ENCODE data around the gene PRDM15.

- TF ChIP-seq, protein P1, sequence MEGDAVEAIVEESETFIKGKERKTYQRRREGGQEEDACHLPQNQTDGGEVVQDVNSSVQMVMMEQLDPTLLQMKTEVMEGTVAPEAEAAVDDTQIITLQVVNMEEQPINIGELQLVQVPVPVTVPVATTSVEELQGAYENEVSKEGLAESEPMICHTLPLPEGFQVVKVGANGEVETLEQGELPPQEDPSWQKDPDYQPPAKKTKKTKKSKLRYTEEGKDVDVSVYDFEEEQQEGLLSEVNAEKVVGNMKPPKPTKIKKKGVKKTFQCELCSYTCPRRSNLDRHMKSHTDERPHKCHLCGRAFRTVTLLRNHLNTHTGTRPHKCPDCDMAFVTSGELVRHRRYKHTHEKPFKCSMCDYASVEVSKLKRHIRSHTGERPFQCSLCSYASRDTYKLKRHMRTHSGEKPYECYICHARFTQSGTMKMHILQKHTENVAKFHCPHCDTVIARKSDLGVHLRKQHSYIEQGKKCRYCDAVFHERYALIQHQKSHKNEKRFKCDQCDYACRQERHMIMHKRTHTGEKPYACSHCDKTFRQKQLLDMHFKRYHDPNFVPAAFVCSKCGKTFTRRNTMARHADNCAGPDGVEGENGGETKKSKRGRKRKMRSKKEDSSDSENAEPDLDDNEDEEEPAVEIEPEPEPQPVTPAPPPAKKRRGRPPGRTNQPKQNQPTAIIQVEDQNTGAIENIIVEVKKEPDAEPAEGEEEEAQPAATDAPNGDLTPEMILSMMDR (IDR thresholded peaks at IDR 0.05), result no peak
- TF ChIP-seq POLR2A (IDR thresholded peaks at IDR 0.05) (no peak), EP300 (IDR thresholded peaks at IDR 0.05) (no peak)
These were observed 9.7 kb upstream of the PRDM15 start for GRCh38 chr21:41888749-41889376.

All from suprapubic skin (tissue), 3 donors.